ENCODE data around the gene IFT74.

The IFT74 gene

GRCh38 chr9:26974927-26975326 is 18.7 kb downstream of the IFT74 start:
- no peak for DNase-seq (ENCODE audit: low spot score)

GRCh38 chr9:26975728-26976707 is 19.8 kb downstream of the IFT74 start:
- peak; percentile 44 for DNase-seq (ENCODE audit: low spot score)

- DNase-seq (ENCODE audit: low spot score): no peak
These were observed 27.1 kb downstream of the IFT74 start for GRCh38 chr9:26983340-26983739.

- no peak for DNase-seq (ENCODE audit: low spot score)
These were observed 39.6 kb downstream of the IFT74 start for GRCh38 chr9:26995810-26996209.

- no peak for DNase-seq (ENCODE audit: low spot score)
These were observed 47.3 kb downstream of the IFT74 start for GRCh38 chr9:27003426-27004077.

- no peak for DNase-seq (ENCODE audit: low spot score)
These were observed 49.3 kb downstream of the IFT74 start, which contains the start of gene LRRC19 for GRCh38 chr9:27005491-27005890. TSS of gene LRRC19 (minus strand) at chr9:27005672. CDS start at chr9:26999694, 5,978 bp downstream.

- no peak for DNase-seq (ENCODE audit: low spot score)
These were observed 63.4 kb downstream of the IFT74 start for GRCh38 chr9:27019589-27019988.

- no peak for DNase-seq (ENCODE audit: low spot score)
These were observed 66.7 kb downstream of the IFT74 start for GRCh38 chr9:27022920-27023319.

- no peak for DNase-seq (ENCODE audit: low spot score)
These were observed 73.0 kb downstream of the IFT74 start for GRCh38 chr9:27029186-27029585.

- DNase-seq (ENCODE audit: low spot score): peak; percentile 61
These were observed 77.7 kb downstream of the IFT74 start for GRCh38 chr9:27033815-27034403.

- DNase-seq (ENCODE audit: low spot score): no peak
These were observed 81.3 kb downstream of the IFT74 start for GRCh38 chr9:27037499-27037898.

- DNase-seq (ENCODE audit: low spot score): no peak
These were observed 85.5 kb downstream of the IFT74 start for GRCh38 chr9:27041746-27042145.

- DNase-seq (ENCODE audit: low spot score): no peak
These were observed 86.3 kb downstream of the IFT74 start for GRCh38 chr9:27042476-27042875.

GRCh38 chr9:27043176-27043575 is 87.0 kb downstream of the IFT74 start:
- no peak for DNase-seq (ENCODE audit: low spot score)

GRCh38 chr9:27047136-27047535 is 90.9 kb downstream of the IFT74 start:
- no peak for DNase-seq (ENCODE audit: low spot score)

- no peak for DNase-seq (ENCODE audit: low spot score)
These were observed 97.3 kb downstream of the IFT74 start for GRCh38 chr9:27053369-27054022.

- DNase-seq (ENCODE audit: low spot score): no peak
These were observed 97.9 kb downstream of the IFT74 start for GRCh38 chr9:27054125-27054524.

- DNase-seq (ENCODE audit: low spot score): no peak
These were observed 98.6 kb downstream of the IFT74 start for GRCh38 chr9:27054841-27055240.

GRCh38 chr9:27059412-27059811 is 103.2 kb downstream of the IFT74 start:
- no peak for DNase-seq (ENCODE audit: low spot score)

GRCh38 chr9:27059907-27060306 is 103.7 kb downstream of the IFT74 start:
- no peak for DNase-seq (ENCODE audit: low spot score)

GRCh38 chr9:27065288-27065687 is 109.1 kb downstream of the IFT74 start:
- no peak for DNase-seq (ENCODE audit: low spot score)
